Measurements from ENCODE around the gene OR4F15. TPM values are rescaled to one million over a fixed set of nuclear protein-coding genes. Genes with fewer than 3 reads are reported as not detected.

Gene OR4F15
- total RNA-seq, 2 experiments from 2014 or later = not detected

GRCh38 chr15:101805605-101806345 is 6.2 kb upstream of the OR4F15 start:
- Mint-ChIP-seq H3K36me3 (no peaks in the 10 kb centered on the region), H3K27me3 (peaks cover 11% of the 10 kb centered on the region), H3K27ac (no peak overlapping the region), H3K4me1 (ENCODE audit: low read depth) (no peaks in the 10 kb centered on the region), H3K9me3 (no peaks in the 10 kb centered on the region), H3K4me3 (no peak overlapping the region)
- ChIA-PET POLR2A (no interaction called here), CTCF (no interaction called here)
- intact Hi-C loops (cut with micrococcal nuclease) = no loop called here
- no peak for DNase-seq

- Mint-ChIP-seq H3K36me3 (no peaks in the 10 kb centered on the region), H3K27me3 (peaks cover 21% of the 10 kb centered on the region), H3K9me3 (no peaks in the 10 kb centered on the region), H3K27ac (no peak overlapping the region), H3K4me1 (ENCODE audit: low read depth) (no peaks in the 10 kb centered on the region), H3K4me3 (no peak overlapping the region)
- no peak for DNase-seq
- intact Hi-C loops (cut with micrococcal nuclease) = no loop called here
- ChIA-PET CTCF (no interaction called here), POLR2A (no interaction called here)
These were observed 4.6 kb upstream of the OR4F15 start for GRCh38 chr15:101807345-101807945.

- Mint-ChIP-seq H3K9me3 (no peaks in the 10 kb centered on the region), H3K27me3 (peaks cover 22% of the 10 kb centered on the region), H3K27ac (no peak overlapping the region), H3K36me3 (no peaks in the 10 kb centered on the region), H3K4me1 (ENCODE audit: low read depth) (no peaks in the 10 kb centered on the region), H3K4me3 (no peak overlapping the region)
- POLR2A ChIA-PET = no interaction called here
- CTCF ChIA-PET = no interaction called here
- no peak for DNase-seq
- intact Hi-C loops (cut with micrococcal nuclease) = no loop called here
These were observed 3.8 kb upstream of the OR4F15 start for GRCh38 chr15:101808201-101808600.

GRCh38 chr15:101810456-101810855 is 1.5 kb upstream of the OR4F15 start:
- no peaks in the 10 kb centered on the region for H3K9me3 Mint-ChIP-seq
- H3K27ac Mint-ChIP-seq = no peak overlapping the region
- H3K27me3 Mint-ChIP-seq = peaks cover 25% of the 10 kb centered on the region
- H3K4me1 Mint-ChIP-seq (ENCODE audit: low read depth) = no peaks in the 10 kb centered on the region
- DNase-seq = no peak
- ChIA-PET CTCF (no interaction called here), POLR2A (no interaction called here)
- H3K36me3 Mint-ChIP-seq = no peaks in the 10 kb centered on the region
- no peak overlapping the region for H3K4me3 Mint-ChIP-seq
- intact Hi-C loops (cut with micrococcal nuclease) = no loop called here

GRCh38 chr15:101810876-101811275 is 1.1 kb upstream of the OR4F15 start:
- POLR2A ChIA-PET = no interaction called here
- Mint-ChIP-seq H3K4me3 (no peak overlapping the region), H3K36me3 (no peaks in the 10 kb centered on the region), H3K27ac (no peak overlapping the region), H3K4me1 (ENCODE audit: low read depth) (no peaks in the 10 kb centered on the region), H3K9me3 (no peaks in the 10 kb centered on the region), H3K27me3 (peaks cover 27% of the 10 kb centered on the region)
- intact Hi-C loops (cut with micrococcal nuclease) = no loop called here
- CTCF ChIA-PET = no interaction called here
- DNase-seq = no peak

GRCh38 chr15:101813803-101814534 is 2.0 kb downstream of the OR4F15 start:
- CTCF ChIA-PET = no interaction called here
- H3K4me3 Mint-ChIP-seq = no peak overlapping the region
- intact Hi-C loops (cut with micrococcal nuclease) = no loop called here

GRCh38 chr15:101820781-101821180 is 8.8 kb downstream of the OR4F15 start:
- Mint-ChIP-seq H3K27ac (no peak overlapping the region), H3K4me1 (ENCODE audit: low read depth) (no peaks in the 10 kb centered on the region), H3K36me3 (no peaks in the 10 kb centered on the region), H3K27me3 (peaks cover 28% of the 10 kb centered on the region), H3K4me3 (no peak overlapping the region), H3K9me3 (no peaks in the 10 kb centered on the region)
- no peak for DNase-seq
- ChIA-PET POLR2A (no interaction called here), CTCF (no interaction called here)
- intact Hi-C loops (cut with micrococcal nuclease) = no loop called here

More at GRCh38 chr15:101813803-101814534, 2.0 kb downstream of the OR4F15 start:
- peaks cover 30% of the 10 kb centered on the region for H3K27me3 Mint-ChIP-seq
- H3K36me3 Mint-ChIP-seq = no peaks in the 10 kb centered on the region
- no peak for DNase-seq
- no peak overlapping the region for H3K27ac Mint-ChIP-seq
- no peaks in the 10 kb centered on the region for H3K4me1 Mint-ChIP-seq (ENCODE audit: low read depth)
- H3K9me3 Mint-ChIP-seq = no peaks in the 10 kb centered on the region
- POLR2A ChIA-PET = no interaction called here

GRCh38 chr15:101827257-101827656 is 15.3 kb downstream of the OR4F15 start:
- Mint-ChIP-seq H3K27ac (no peak overlapping the region), H3K27me3 (peaks cover 32% of the 10 kb centered on the region), H3K4me3 (no peak overlapping the region), H3K36me3 (no peaks in the 10 kb centered on the region), H3K4me1 (ENCODE audit: low read depth) (no peaks in the 10 kb centered on the region), H3K9me3 (no peaks in the 10 kb centered on the region)
- DNase-seq = no peak
- CTCF ChIA-PET = no interaction called here
- POLR2A ChIA-PET = no interaction called here
- intact Hi-C loops (cut with micrococcal nuclease) = no loop called here

GRCh38 chr15:101828774-101829173 is 16.8 kb downstream of the OR4F15 start:
- intact Hi-C loops (cut with micrococcal nuclease) = no loop called here
- ChIA-PET CTCF (no interaction called here), POLR2A (no interaction called here)
- H3K27ac Mint-ChIP-seq = no peak overlapping the region
- DNase-seq = no peak
- H3K4me3 Mint-ChIP-seq = no peak overlapping the region
- peaks cover 27% of the 10 kb centered on the region for H3K27me3 Mint-ChIP-seq
- no peaks in the 10 kb centered on the region for H3K4me1 Mint-ChIP-seq (ENCODE audit: low read depth)
- no peaks in the 10 kb centered on the region for H3K9me3 Mint-ChIP-seq
- no peaks in the 10 kb centered on the region for H3K36me3 Mint-ChIP-seq

GRCh38 chr15:101841656-101842055 is 29.7 kb downstream of the OR4F15 start:
- H3K27me3 Mint-ChIP-seq = peaks cover 27% of the 10 kb centered on the region
- no peak for DNase-seq
- ChIA-PET POLR2A (no interaction called here), CTCF (no interaction called here)
- intact Hi-C loops (cut with micrococcal nuclease) = no loop called here
- no peak overlapping the region for H3K27ac Mint-ChIP-seq
- H3K36me3 Mint-ChIP-seq = no peaks in the 10 kb centered on the region
- H3K9me3 Mint-ChIP-seq = no peaks in the 10 kb centered on the region
- H3K4me3 Mint-ChIP-seq = no peak overlapping the region
- H3K4me1 Mint-ChIP-seq (ENCODE audit: low read depth) = no peaks in the 10 kb centered on the region

- Mint-ChIP-seq H3K9me3 (no peaks in the 10 kb centered on the region), H3K4me1 (ENCODE audit: low read depth) (no peaks in the 10 kb centered on the region), H3K27me3 (peaks cover 23% of the 10 kb centered on the region), H3K27ac (no peak overlapping the region), H3K4me3 (no peak overlapping the region), H3K36me3 (no peaks in the 10 kb centered on the region)
- DNase-seq = no peak
- intact Hi-C loops (cut with micrococcal nuclease) = no loop called here
- ChIA-PET CTCF (no interaction called here), POLR2A (no interaction called here)
These were observed 32.9 kb downstream of the OR4F15 start for GRCh38 chr15:101844916-101845315.

- ChIA-PET POLR2A (no interaction called here), CTCF (no interaction called here)
- no peak overlapping the region for H3K4me3 Mint-ChIP-seq
- intact Hi-C loops (cut with micrococcal nuclease) = no loop called here
- no peak overlapping the region for H3K27ac Mint-ChIP-seq
- DNase-seq = no peak
- peaks cover 12% of the 10 kb centered on the region for H3K27me3 Mint-ChIP-seq
- H3K36me3 Mint-ChIP-seq = no peaks in the 10 kb centered on the region
- no peaks in the 10 kb centered on the region for H3K9me3 Mint-ChIP-seq
- H3K4me1 Mint-ChIP-seq (ENCODE audit: low read depth) = no peaks in the 10 kb centered on the region
These were observed 40.4 kb downstream of the OR4F15 start for GRCh38 chr15:101852356-101852755.
